Activated naive CD4-positive, alpha-beta T cell treated with anti-CD3 and anti-CD28 coated beads, Interleukin-2, amount 10 ng/mL, durations not matched to agents 7 days and 5 days (primary cell): ENCODE data around the gene KYAT1.

Experiments
- CTCF ChIA-PET: fragments of 350-600 bp; sonication (Branson Sonifier 250); formaldehyde crosslinking; loops from one replicate; lab custom pipeline; 2021; ENCODE audit warnings: antibody characterized with exemption; lab: Charles Lee
- DNase-seq: peaks from one replicate; pipeline ENCODE4 v3.0.0-alpha.2; 2020
- H3K27ac Mint-ChIP-seq: one replicate; pipeline ENCODE4 v1.8.0; 2021; ENCODE audit warnings: mild to moderate bottlenecking, moderate library complexity, mixed read lengths
- H3K27me3 Mint-ChIP-seq: one replicate; pipeline ENCODE4 v1.8.0; 2021; ENCODE audit warnings: mild to moderate bottlenecking, mixed read lengths
- H3K36me3 Mint-ChIP-seq: one replicate; pipeline ENCODE4 v1.8.0; 2021; ENCODE audit warnings: mixed read lengths
- H3K4me1 Mint-ChIP-seq: one replicate; pipeline ENCODE4 v1.8.0; 2021; ENCODE audit warnings: mixed read lengths
- H3K4me3 Mint-ChIP-seq: one replicate; pipeline ENCODE4 v1.8.0; 2021; ENCODE audit warnings: mild to moderate bottlenecking, moderate library complexity, mixed read lengths
- H3K9me3 Mint-ChIP-seq: one replicate; pipeline ENCODE4 v1.8.0; 2021; ENCODE audit warnings: mixed read lengths

The KYAT1 gene

GRCh38 chr9:128881884-128882676 is at the start of gene KYAT1, which contains the start of gene LRRC8A:
TSS of gene KYAT1 (minus strand) at chr9:128881950. CDS start at chr9:128845405, 36,545 bp downstream.
TSS of gene LRRC8A (plus strand) at chr9:128882133. CDS start at chr9:128907165, 25,032 bp downstream.
- Mint-ChIP-seq H3K4me1 (peaks cover 67% of the 10 kb centered on the region), H3K27ac (peak within 1 kb of the TSS; percentile 96), H3K36me3 (peaks cover 47% of the 10 kb centered on the region), H3K27me3 (peaks cover 4% of the 10 kb centered on the region), H3K4me3 (peak within 1 kb of the TSS; percentile 98), H3K9me3 (no peaks in the 10 kb centered on the region)
- DNase-seq, result peak; percentile 99
- CTCF ChIA-PET, result interaction anchor here (0.7 to 1.9 kb wide), 4 partner anchors 14 to 47 kb away, joined by 3 to 8 read pairs (median 4); no protein-coding TSS in a partner anchor

- no peaks in the 10 kb centered on the region for H3K9me3 Mint-ChIP-seq
- H3K36me3 Mint-ChIP-seq, result no peaks in the 10 kb centered on the region
- no peak overlapping the region for H3K27ac Mint-ChIP-seq
- DNase-seq, result no peak
- peaks cover 24% of the 10 kb centered on the region for H3K4me1 Mint-ChIP-seq
- CTCF ChIA-PET, result interaction anchor here (0.9 to 9.5 kb wide), 10 partner anchors 13 to 281 kb away, joined by 3 to 153 read pairs (median 8); partner anchors contain the start of genes KYAT1 and LRRC8A
- H3K27me3 Mint-ChIP-seq, result peaks cover 6% of the 10 kb centered on the region
- H3K4me3 Mint-ChIP-seq, result no peak overlapping the region
Observed at GRCh38 chr9:128929560-128929959, 47.8 kb upstream of the KYAT1 start.

GRCh38 chr9:128928624-128929023 is 46.9 kb upstream of the KYAT1 start:
- CTCF ChIA-PET, result interaction anchor here (0.6 to 9.5 kb wide), 27 partner anchors 8 to 291 kb away, joined by 3 to 153 read pairs (median 6); partner anchors contain the start of genes ENDOG, KYAT1, LRRC8A and SPOUT1
- no peaks in the 10 kb centered on the region for H3K9me3 Mint-ChIP-seq

GRCh38 chr9:128927731-128928411 is 46.1 kb upstream of the KYAT1 start:
- DNase-seq, result peak; percentile 63
- Mint-ChIP-seq H3K36me3 (no peaks in the 10 kb centered on the region), H3K4me1 (peaks cover 24% of the 10 kb centered on the region), H3K27me3 (no peaks in the 10 kb centered on the region), H3K27ac (peak overlapping the region; percentile 0), H3K4me3 (no peak overlapping the region), H3K9me3 (no peaks in the 10 kb centered on the region)
- CTCF ChIA-PET, result interaction anchor here (0.7 to 9.5 kb wide), 27 partner anchors 9 to 290 kb away, joined by 3 to 153 read pairs (median 6); partner anchors contain the start of genes ENDOG, KYAT1, LRRC8A and SPOUT1

More at GRCh38 chr9:128928624-128929023, 46.9 kb upstream of the KYAT1 start:
- DNase-seq, result no peak
- H3K27ac Mint-ChIP-seq, result peak overlapping the region; percentile 19
- H3K4me1 Mint-ChIP-seq, result peaks cover 24% of the 10 kb centered on the region
- no peaks in the 10 kb centered on the region for H3K36me3 Mint-ChIP-seq
- peaks cover 2% of the 10 kb centered on the region for H3K27me3 Mint-ChIP-seq
- H3K4me3 Mint-ChIP-seq, result no peak overlapping the region

- CTCF ChIA-PET, result interaction anchor here (0.9 to 9.5 kb wide), 7 partner anchors 21 to 277 kb away, joined by 3 to 153 read pairs (median 5); partner anchors contain the start of genes ENDOG and SPOUT1
- Mint-ChIP-seq H3K4me1 (peaks cover 33% of the 10 kb centered on the region), H3K9me3 (no peaks in the 10 kb centered on the region), H3K27me3 (no peaks in the 10 kb centered on the region), H3K4me3 (no peak overlapping the region), H3K27ac (no peak overlapping the region), H3K36me3 (peaks cover 9% of the 10 kb centered on the region)
- no peak for DNase-seq
Observed at GRCh38 chr9:128923493-128923883, 41.7 kb upstream of the KYAT1 start.

DNA sequence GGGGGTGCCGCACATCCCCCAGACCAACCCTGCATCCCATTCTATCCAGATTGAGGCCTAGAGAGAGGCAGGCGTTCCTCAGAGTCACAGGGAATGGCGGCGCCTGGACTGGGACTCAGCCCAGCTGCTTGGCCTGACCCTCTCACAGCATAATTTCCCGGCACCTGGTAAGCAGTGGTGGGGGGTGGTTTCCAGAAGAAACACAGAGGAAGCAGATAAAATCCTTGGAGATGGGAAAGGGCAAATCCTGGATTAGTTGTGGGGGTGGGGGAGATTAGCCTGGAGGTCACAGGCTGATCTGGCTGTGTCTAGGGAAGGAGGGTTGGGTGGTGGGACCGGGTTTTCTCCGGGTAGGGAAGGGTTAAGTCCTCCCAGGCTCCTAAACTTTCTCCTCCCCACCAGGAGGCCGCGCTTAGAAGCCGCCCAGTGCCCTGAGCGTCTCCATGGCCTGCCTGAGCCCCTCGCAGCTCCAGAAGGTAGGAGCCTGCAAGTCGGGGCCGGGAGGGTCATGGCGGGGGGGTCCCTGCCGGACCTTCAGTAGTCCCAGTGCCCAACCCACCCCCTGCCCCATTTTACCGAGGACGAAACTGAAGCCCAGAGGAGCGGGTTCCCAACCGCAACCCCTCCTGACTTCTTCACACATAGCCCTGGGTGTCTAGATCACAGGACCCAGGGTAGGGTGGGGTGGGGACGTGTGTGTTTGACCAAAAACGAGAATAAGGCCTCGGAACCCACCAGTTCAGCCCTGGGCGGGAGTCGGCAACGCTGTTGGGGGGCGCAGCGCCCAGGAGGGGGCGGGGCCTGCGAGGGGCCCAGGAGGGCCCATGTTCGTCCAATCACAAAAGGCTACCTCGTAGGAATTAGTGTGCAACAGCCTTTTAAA is 40.4 kb upstream of the KYAT1 start:
- Mint-ChIP-seq H3K27ac (no peak overlapping the region), H3K27me3 (no peaks in the 10 kb centered on the region), H3K36me3 (peaks cover 20% of the 10 kb centered on the region), H3K4me3 (no peak overlapping the region), H3K4me1 (peaks cover 24% of the 10 kb centered on the region), H3K9me3 (no peaks in the 10 kb centered on the region)
- no peak for DNase-seq
- CTCF ChIA-PET, result interaction anchor here (0.9 to 9.5 kb wide), 3 partner anchors 44 to 276 kb away, joined by 3 to 153 read pairs (median 5); no protein-coding TSS in a partner anchor

GRCh38 chr9:128920381-128921058 is 38.8 kb upstream of the KYAT1 start, which contains the start of gene PHYHD1:
TSS of gene PHYHD1 (plus strand) at chr9:128920982. CDS start at chr9:128922324, 1,342 bp downstream.
- Mint-ChIP-seq H3K9me3 (no peaks in the 10 kb centered on the region), H3K27me3 (no peaks in the 10 kb centered on the region), H3K36me3 (peaks cover 24% of the 10 kb centered on the region), H3K4me3 (no peak within 1 kb of the TSS), H3K27ac (no peak within 1 kb of the TSS), H3K4me1 (peaks cover 14% of the 10 kb centered on the region)
- DNase-seq, result no peak
- CTCF ChIA-PET, result interaction anchor here (0.6 kb wide), 1 partner anchor 67 kb away, joined by 4 read pairs; no protein-coding TSS in a partner anchor

GRCh38 chr9:128919402-128920089 is 37.8 kb upstream of the KYAT1 start:
- Mint-ChIP-seq H3K27ac (no peak overlapping the region), H3K4me1 (peaks cover 11% of the 10 kb centered on the region), H3K27me3 (no peaks in the 10 kb centered on the region), H3K9me3 (no peaks in the 10 kb centered on the region), H3K4me3 (no peak overlapping the region), H3K36me3 (peaks cover 27% of the 10 kb centered on the region)
- DNase-seq, result no peak
- CTCF ChIA-PET, result interaction anchor here (0.6 to 1.5 kb wide), 2 partner anchors 8 to 285 kb away, joined by 3 to 10 read pairs; no protein-coding TSS in a partner anchor

- Mint-ChIP-seq H3K27ac (peak overlapping the region; percentile 37), H3K27me3 (no peaks in the 10 kb centered on the region)
Observed at GRCh38 chr9:128918921-128919320, 37.2 kb upstream of the KYAT1 start.

GRCh38 chr9:128917151-128917849 is 35.5 kb upstream of the KYAT1 start:
- DNase-seq, result no peak
- Mint-ChIP-seq H3K4me1 (peaks cover 28% of the 10 kb centered on the region), H3K27ac (peak overlapping the region; percentile 49)

More at GRCh38 chr9:128918921-128919320, 37.2 kb upstream of the KYAT1 start:
- no peaks in the 10 kb centered on the region for H3K9me3 Mint-ChIP-seq
- H3K4me3 Mint-ChIP-seq, result no peak overlapping the region
- CTCF ChIA-PET, result interaction anchor here (1.5 kb wide), 1 partner anchor 9 kb away, joined by 10 read pairs; no protein-coding TSS in a partner anchor
- DNase-seq, result no peak
- peaks cover 27% of the 10 kb centered on the region for H3K36me3 Mint-ChIP-seq
- peaks cover 12% of the 10 kb centered on the region for H3K4me1 Mint-ChIP-seq

GRCh38 chr9:128916745-128917144 is 35.0 kb upstream of the KYAT1 start:
- Mint-ChIP-seq H3K27me3 (no peaks in the 10 kb centered on the region), H3K4me3 (no peak overlapping the region), H3K4me1 (peaks cover 31% of the 10 kb centered on the region), H3K27ac (no peak overlapping the region), H3K9me3 (no peaks in the 10 kb centered on the region), H3K36me3 (peaks cover 44% of the 10 kb centered on the region)
- CTCF ChIA-PET, result interaction anchor here (2.2 kb wide), 1 partner anchor 12 kb away, joined by 8 read pairs; no protein-coding TSS in a partner anchor
- no peak for DNase-seq

More at GRCh38 chr9:128917151-128917849, 35.5 kb upstream of the KYAT1 start:
- Mint-ChIP-seq H3K27me3 (no peaks in the 10 kb centered on the region), H3K9me3 (no peaks in the 10 kb centered on the region), H3K4me3 (no peak overlapping the region), H3K36me3 (peaks cover 40% of the 10 kb centered on the region)
- CTCF ChIA-PET, result interaction anchor here (2.2 kb wide), 1 partner anchor 12 kb away, joined by 8 read pairs; no protein-coding TSS in a partner anchor
